Neural progenitor cell (in vitro differentiated cells): Measurements from ENCODE around the gene PFN1. TPM values are rescaled to one million over a fixed set of nuclear protein-coding genes. Genes with fewer than 3 reads are reported as not detected.
A peak's percentile ranks its signal among the peaks of the same experiment; 100 is the strongest.

Source experiments
- DNase-seq: peaks from one replicate; pipeline ENCODE4 v3.0.0-alpha.2; 2016; ENCODE audit warnings: low spot score
- H2AFZ ChIP-seq: fragments of 200-600 bp; sonication (generic); replicated peaks from 2 replicates; pipeline ENCODE4 v1.6.1; 2016; ENCODE audit warnings: antibody characterized with exemption
- H3F3A ChIP-seq: fragments of 200-600 bp; sonication (generic); 2 replicates; pipeline ENCODE4 v1.6.1; 2016; ENCODE audit warnings: antibody characterized with exemption, low read depth
- H3K27ac ChIP-seq: fragments of 200-600 bp; sonication (generic); 2 replicates; pipeline ENCODE4 v1.5.1; 2016; ENCODE audit warnings: mild to moderate bottlenecking
- H3K27me3 ChIP-seq: fragments of 200-600 bp; sonication (generic); 2 replicates; pipeline ENCODE4 v1.6.1; 2016; ENCODE audit warnings: mild to moderate bottlenecking, moderate library complexity
- H3K36me3 ChIP-seq: fragments of 200-600 bp; sonication (generic); 2 replicates; pipeline ENCODE4 v1.5.1; 2016
- H3K4me1 ChIP-seq: fragments of 200-600 bp; sonication (generic); 2 replicates; pipeline ENCODE4 v1.6.1; 2016; ENCODE audit warnings: mixed run types
- H3K4me2 ChIP-seq: fragments of 200-600 bp; sonication (generic); 2 replicates; pipeline ENCODE4 v1.6.1; 2016
- H3K4me3 ChIP-seq: fragments of 200-600 bp; sonication (generic); 2 replicates; pipeline ENCODE4 v1.5.1; 2016
- H3K79me2 ChIP-seq: fragments of 200-600 bp; sonication (generic); 2 replicates; pipeline ENCODE4 v1.6.1; 2016; ENCODE audit warnings: low read depth
- H3K9ac ChIP-seq: fragments of 200-600 bp; sonication (generic); 2 replicates; pipeline ENCODE4 v1.6.1; 2016
- H3K9me3 ChIP-seq: fragments of 200-600 bp; sonication (generic); 2 replicates; pipeline ENCODE4 v1.5.1; 2016; ENCODE audit warnings: low read depth
- H4K20me1 ChIP-seq: fragments of 200-600 bp; sonication (generic); 2 replicates; pipeline ENCODE4 v1.6.1; 2016; ENCODE audit warnings: low read depth
- H3K27ac Mint-ChIP-seq: 3 replicates; pipeline ENCODE4 v1.8.0; 2021; ENCODE audit warnings: mixed read lengths
- H3K27me3 Mint-ChIP-seq: 2 replicates; pipeline ENCODE4 v1.8.0; 2022; ENCODE audit warnings: low read depth, mild to moderate bottlenecking, inconsistent platforms, moderate library complexity, mixed read lengths; ENCODE audit not compliant: insufficient read depth
- H3K36me3 Mint-ChIP-seq: 3 replicates; pipeline ENCODE4 v1.8.0; 2021; ENCODE audit warnings: mixed read lengths
- H3K4me1 Mint-ChIP-seq: 3 replicates; pipeline ENCODE4 v1.8.0; 2021; ENCODE audit warnings: mixed read lengths
- H3K4me3 Mint-ChIP-seq: 3 replicates; pipeline ENCODE4 v1.8.0; 2021; ENCODE audit warnings: mild to moderate bottlenecking, moderate library complexity, mixed read lengths
- H3K9me3 Mint-ChIP-seq: 3 replicates; pipeline ENCODE4 v1.8.0; 2020; ENCODE audit warnings: mixed read lengths
- CTCF ChIP-seq: fragments of 200-600 bp; sonication (generic); IDR thresholded peaks from 2 replicates; pipeline ENCODE4 v1.5.1; 2017; ENCODE audit warnings: antibody characterized with exemption, mild to moderate bottlenecking
- EZH2 ChIP-seq: fragments of 200-600 bp; sonication (generic); IDR thresholded peaks from 2 replicates; pipeline ENCODE4 v1.6.1; 2017; ENCODE audit warnings: antibody characterized with exemption, mild to moderate bottlenecking, moderate library complexity
- EZH2phosphoT487 ChIP-seq: fragments of 200-600 bp; sonication (generic); IDR thresholded peaks from 2 replicates; pipeline ENCODE4 v1.6.1; 2017; ENCODE audit warnings: antibody characterized with exemption
- total RNA-seq: library from RNA; depleted of rRNA; stranded (reverse); fragments of >200 nt; gene quantifications from 2 replicates; pipeline ENCODE4 v1.2.3, GENCODE V29; 2015; ENCODE audit warnings: low replicate concordance

The PFN1 gene
- total RNA-seq, 1 donor from 2014 or later, result 203 TPM

GRCh38 chr17:4935650-4936049 is 12.7 kb downstream of the PFN1 start:
- Histone ChIP-seq H3K4me3 (no peak overlapping the region), H3K4me1 (peaks cover 8% of the 10 kb centered on the region), H4K20me1 (peaks cover 8% of the 10 kb centered on the region), H2AFZ (no peak overlapping the region), H3K79me2 (peaks cover 25% of the 10 kb centered on the region), H3K27ac (no peak overlapping the region), H3K27me3 (no peaks in the 10 kb centered on the region), H3K4me2 (no peak overlapping the region), H3K36me3 (no peaks in the 10 kb centered on the region), H3F3A (peaks cover 20% of the 10 kb centered on the region), H3K9ac (no peak overlapping the region), H3K9me3 (no peaks in the 10 kb centered on the region)
- Mint-ChIP-seq H3K4me3 (no peak overlapping the region), H3K27ac (no peak overlapping the region), H3K36me3 (peaks cover 18% of the 10 kb centered on the region), H3K27me3 (peaks cover 6% of the 10 kb centered on the region), H3K9me3 (no peaks in the 10 kb centered on the region), H3K4me1 (peaks cover 14% of the 10 kb centered on the region)
- no peak for DNase-seq
- no peak for TF ChIP-seq EZH2phosphoT487
- no peak for TF ChIP-seq CTCF
- no peak for TF ChIP-seq EZH2

GRCh38 chr17:4934173-4934979 is 14.0 kb downstream of the PFN1 start:
- H4K20me1 ChIP-seq, result peaks cover 6% of the 10 kb centered on the region
- no peak overlapping the region for H3K27ac ChIP-seq
- no peak overlapping the region for H3K4me2 ChIP-seq
- peaks cover 8% of the 10 kb centered on the region for H3K4me1 ChIP-seq
- no peak overlapping the region for H2AFZ ChIP-seq
- Mint-ChIP-seq H3K9me3 (no peaks in the 10 kb centered on the region), H3K4me3 (peak overlapping the region; percentile 39), H3K4me1 (peaks cover 12% of the 10 kb centered on the region), H3K27me3 (peaks cover 6% of the 10 kb centered on the region), H3K27ac (peak overlapping the region; percentile 33), H3K36me3 (peaks cover 20% of the 10 kb centered on the region)
- DNase-seq, result no peak
- TF ChIP-seq EZH2phosphoT487 (no peak), CTCF (peak; percentile 24)
- no peak overlapping the region for H3K9ac ChIP-seq
- H3K36me3 ChIP-seq, result no peaks in the 10 kb centered on the region
- peaks cover 22% of the 10 kb centered on the region for H3K79me2 ChIP-seq
- peaks cover 8% of the 10 kb centered on the region for H3F3A ChIP-seq
- no peaks in the 10 kb centered on the region for H3K27me3 ChIP-seq
- no peak overlapping the region for H3K4me3 ChIP-seq
- H3K9me3 ChIP-seq, result no peaks in the 10 kb centered on the region

GRCh38 chr17:4933646-4934045 is 14.7 kb downstream of the PFN1 start:
- Mint-ChIP-seq H3K4me1 (peaks cover 7% of the 10 kb centered on the region), H3K27me3 (peaks cover 6% of the 10 kb centered on the region), H3K36me3 (peaks cover 23% of the 10 kb centered on the region), H3K4me3 (no peak overlapping the region), H3K9me3 (no peaks in the 10 kb centered on the region), H3K27ac (no peak overlapping the region)
- Histone ChIP-seq H4K20me1 (no peaks in the 10 kb centered on the region), H3K9ac (no peak overlapping the region), H3F3A (peaks cover 3% of the 10 kb centered on the region), H2AFZ (no peak overlapping the region), H3K9me3 (no peaks in the 10 kb centered on the region), H3K4me1 (peaks cover 3% of the 10 kb centered on the region), H3K27me3 (no peaks in the 10 kb centered on the region), H3K79me2 (peaks cover 15% of the 10 kb centered on the region), H3K4me3 (no peak overlapping the region), H3K4me2 (no peak overlapping the region), H3K36me3 (no peaks in the 10 kb centered on the region), H3K27ac (no peak overlapping the region)
- DNase-seq, result no peak
- TF ChIP-seq EZH2 (no peak), EZH2phosphoT487 (no peak), CTCF (no peak)
